HG03139 (cell line): Measurements from ENCODE around the gene CMKLR1.

Source experiments
- ATAC-seq: cut with Tn5 transposase; IDR thresholded peaks from one replicate; pipeline ENCODE4 v1.9.1; 2021; ENCODE audit not compliant: unreplicated experiment

CMKLR1 gene

GRCh38 chr12:108302016-108302402 lies 37.1 kb downstream of the CMKLR1 start:
- no peak for ATAC-seq

DNA sequence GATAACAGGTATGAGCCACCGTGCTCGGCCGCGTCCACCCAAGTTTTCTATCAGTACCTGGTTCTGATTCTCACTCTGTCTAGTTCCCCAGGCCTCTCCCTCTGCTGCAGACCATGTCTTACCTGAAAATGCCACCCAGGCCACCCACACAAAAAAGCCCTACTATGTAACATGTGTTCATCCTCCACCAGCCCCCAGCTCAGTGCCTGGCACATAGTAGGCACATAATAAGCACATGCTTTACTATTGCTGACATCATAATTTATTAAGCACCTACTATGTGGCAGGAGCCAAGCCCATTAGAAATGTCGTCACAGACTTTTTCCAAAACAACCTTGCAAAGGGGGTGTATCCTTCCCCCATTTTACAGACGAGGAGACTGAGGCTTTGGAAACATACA lies 37.8 kb downstream of the CMKLR1 start:
- ATAC-seq: no peak

DNA sequence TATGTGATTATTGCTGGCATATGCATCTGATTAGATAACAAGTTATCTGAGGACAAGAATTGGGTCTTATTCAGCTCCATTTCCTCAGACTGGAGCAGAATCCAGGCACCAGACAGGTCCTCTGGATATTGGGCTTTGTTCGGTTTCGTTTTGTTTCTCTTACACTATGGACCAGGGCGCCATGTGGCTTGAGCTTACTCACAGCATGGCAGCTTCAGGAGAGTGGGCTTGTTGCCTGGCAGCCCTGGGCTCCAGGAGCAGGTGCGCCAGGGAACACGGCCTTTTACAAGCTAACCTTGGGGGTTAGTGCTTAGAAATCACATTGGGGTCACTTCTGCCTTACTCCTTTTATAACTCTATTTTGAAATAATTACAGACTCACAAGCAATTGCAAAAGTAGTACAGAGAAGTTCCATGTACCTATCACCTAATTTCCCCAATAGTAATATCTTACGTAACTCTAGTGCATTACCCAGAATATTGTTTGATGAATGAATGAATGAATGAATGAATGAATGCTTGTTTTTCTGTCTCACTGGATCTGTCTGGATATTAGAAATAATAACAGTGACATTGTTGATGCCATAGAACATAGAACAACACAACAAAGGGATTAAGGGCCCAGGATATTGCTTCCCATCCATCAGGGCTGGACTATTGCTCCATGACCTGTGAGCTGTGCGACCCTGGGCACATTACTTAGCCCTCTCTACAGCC lies 39.0 kb downstream of the CMKLR1 start:
- no peak for ATAC-seq

DNA sequence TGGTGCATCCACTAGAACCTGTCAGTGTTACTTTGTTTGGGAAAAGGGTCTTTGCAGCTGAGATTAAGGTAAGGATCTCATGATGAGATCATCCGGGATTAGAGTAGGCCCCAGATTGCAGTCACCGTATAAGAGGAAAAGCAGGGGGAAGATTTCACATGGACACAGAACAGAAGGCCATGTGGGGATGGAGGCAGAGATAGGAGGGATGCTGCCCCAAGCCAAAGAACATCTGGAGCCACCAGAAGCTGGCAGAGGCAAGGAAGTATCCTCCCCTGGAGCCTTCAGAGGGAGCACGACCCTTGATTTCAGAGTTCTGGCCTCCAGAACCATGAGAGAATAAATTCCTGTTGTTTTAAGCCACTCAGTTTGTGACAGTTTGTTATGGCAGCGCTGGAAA lies 39.6 kb downstream of the CMKLR1 start:
- ATAC-seq: no peak

DNA sequence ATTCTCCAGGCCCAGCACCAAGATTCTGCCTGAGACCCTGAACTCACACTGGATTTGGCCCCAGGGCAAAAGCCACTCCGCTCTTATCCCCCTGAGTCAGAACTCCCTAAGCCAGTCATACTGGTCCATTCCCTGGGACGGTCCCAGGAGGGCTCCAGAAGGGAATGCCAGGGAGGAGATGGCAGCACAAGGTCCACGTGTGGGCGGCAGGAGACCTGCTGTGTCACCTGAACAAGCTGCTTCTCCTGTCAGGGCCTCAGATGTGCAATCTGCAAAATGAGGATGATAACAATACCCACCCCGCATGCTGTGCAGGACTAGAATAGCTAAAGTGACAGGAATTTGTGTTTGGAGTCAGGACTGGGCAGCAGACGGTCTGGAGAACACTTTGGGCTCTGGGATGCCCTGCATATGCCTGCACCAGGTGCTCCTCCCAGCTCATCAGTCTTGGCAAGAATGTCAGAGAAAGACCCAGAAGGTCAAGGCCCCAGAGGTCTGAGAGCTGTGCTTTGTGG lies 40.3 kb downstream of the CMKLR1 start:
- no peak for ATAC-seq

- ATAC-seq: no peak
Measured at GRCh38 chr12:108297895-108298760, 41.0 kb downstream of the CMKLR1 start.

- ATAC-seq: no peak
Measured at GRCh38 chr12:108297424-108297823, 41.7 kb downstream of the CMKLR1 start.

DNA sequence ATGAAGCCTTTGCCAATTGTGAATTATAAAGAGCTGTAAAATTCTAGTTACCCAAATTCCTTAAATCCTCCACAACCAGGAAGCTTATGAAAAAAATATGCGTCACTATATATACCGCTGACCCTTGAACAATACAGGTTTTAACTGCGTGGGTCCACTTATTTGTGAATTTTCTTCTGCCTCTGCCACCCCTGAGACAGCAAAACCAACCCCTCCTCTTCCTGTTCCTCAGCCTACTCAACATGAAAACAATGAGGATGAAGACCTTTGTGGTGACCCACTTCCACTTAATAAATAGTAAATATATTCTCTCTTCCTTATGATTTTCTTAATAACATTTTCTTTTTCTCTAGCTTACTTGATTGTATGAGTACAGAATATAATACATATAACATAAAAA lies 42.2 kb downstream of the CMKLR1 start:
- ATAC-seq: no peak

- no peak for ATAC-seq
Measured at GRCh38 chr12:108295641-108296040, 43.5 kb downstream of the CMKLR1 start.

- ATAC-seq: no peak
Measured at GRCh38 chr12:108289350-108290161, 49.6 kb downstream of the CMKLR1 start.

GRCh38 chr12:108287227-108287626 lies 51.9 kb downstream of the CMKLR1 start:
- ATAC-seq: no peak

DNA sequence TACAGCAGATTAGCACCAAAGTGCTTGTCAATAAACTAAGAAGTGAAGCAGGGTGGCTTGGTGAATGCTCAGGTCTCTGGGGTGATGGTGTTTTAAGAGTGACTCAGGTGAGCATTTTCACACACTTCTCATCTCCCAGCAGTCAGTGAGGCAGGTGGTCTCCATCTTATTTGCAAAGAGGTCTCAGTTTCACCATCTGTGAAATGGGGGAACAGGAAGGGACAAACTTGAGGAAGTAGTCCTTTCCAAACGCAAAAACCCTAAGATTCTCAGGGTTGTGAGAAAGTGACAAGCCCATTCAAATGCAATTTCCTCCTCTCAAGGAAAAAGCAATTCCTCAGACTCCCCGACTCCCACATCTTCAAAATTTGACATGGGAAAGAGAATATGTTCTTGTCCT lies 54.1 kb downstream of the CMKLR1 start:
- no peak for ATAC-seq

DNA sequence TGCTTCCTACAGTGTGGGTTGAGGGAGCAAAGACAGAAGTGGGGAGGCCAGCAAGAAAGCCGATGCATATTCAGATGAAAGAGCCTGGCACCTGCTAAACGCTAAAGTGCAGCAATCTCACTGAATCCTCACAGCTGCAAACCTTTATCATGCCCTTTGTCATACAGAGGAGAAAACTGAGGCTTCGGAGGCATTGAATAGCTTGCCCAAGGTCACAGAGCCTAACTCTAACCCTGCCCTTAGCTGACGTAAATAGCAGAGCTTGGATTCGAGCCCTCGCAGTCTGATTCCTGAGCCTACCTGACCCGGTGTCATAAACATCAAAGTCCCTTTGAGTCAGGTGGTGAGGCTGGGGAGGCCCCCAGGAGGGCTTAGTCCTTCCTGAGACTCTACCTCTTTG lies 54.9 kb downstream of the CMKLR1 start:
- ATAC-seq: no peak

DNA sequence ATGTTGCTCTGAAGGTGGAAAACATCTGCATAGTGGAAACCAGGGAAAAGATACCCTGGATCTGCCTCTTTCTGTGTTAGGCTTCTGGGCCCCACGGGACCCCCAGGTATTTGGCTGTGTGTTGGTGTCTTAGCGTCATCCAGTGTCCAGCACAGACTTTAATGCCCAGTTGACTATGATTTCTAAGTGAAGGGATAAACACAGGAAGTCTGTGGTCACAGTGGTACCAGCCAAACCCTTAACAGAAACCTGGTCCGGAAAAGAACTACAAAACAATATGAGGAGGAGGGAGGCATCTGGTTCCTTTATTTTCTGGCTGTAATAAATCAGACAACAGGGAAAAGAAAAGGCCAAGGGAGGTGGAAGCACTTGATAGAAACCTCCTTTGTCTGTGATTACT lies 56.4 kb downstream of the CMKLR1 start:
- no peak for ATAC-seq

GRCh38 chr12:108282160-108282559 lies 57.0 kb downstream of the CMKLR1 start:
- ATAC-seq: no peak

- ATAC-seq: no peak
Measured at GRCh38 chr12:108277613-108278012, 61.5 kb downstream of the CMKLR1 start.

- ATAC-seq: no peak
Measured at GRCh38 chr12:108273217-108273616, 65.9 kb downstream of the CMKLR1 start.

DNA sequence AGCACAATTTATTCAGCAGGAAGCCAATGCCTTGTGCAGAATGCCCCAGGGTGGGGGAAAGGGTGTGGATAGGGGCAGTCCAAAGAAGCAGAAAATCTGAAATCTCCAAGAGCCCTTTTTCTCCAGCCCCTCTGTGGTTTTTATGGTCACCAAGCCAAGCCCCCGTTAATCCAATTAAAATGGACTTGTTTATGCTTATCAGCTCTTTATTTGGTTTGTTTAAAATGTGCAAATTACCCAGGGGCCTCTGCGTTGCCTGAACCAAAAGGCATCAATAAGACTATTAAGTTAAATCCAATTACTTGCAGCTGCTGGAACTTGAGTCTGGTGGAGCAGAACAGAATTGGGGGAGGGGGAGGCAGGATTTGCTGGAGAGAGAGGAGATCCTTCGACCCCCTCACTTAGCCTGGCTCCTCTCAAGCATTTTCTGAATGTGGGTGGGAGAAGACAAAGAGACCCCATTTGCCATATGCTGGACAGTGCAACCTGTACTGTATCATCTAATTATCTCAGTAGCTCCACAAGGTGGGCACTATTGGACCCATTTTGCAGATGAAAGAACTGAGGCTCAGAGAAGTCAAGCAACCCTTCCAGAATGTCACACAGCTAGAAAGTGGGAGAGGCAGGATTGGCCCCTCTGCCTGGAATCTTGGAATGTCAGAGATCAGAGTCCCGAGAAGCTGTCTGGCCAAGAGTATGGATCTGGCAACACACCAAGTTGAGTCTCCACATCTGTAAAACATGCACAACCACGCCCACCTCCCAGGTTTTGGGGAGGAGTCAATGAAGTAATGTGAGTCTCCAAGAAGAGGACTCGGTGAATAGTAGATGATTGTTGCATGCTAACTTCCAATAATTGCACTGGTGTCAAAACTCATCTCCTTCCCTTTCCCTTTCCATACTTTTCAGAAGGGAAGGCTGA lies 66.9 kb downstream of the CMKLR1 start:
- ATAC-seq: no peak

DNA sequence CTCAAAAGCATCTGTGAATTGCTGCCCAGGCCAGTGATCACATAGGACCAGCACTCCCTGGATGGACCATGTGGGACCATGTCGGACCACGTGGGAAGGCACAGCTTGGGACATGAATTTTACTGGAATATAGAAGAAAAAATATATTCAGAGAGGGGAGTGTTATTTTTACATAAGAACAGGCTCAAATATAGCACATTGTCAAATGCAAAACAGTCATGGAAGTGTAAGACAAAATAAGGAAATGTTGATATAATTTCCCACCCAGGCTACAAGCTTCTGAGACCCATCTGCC lies 68.3 kb downstream of the CMKLR1 start:
- no peak for ATAC-seq

GRCh38 chr12:108270035-108270848 lies 68.9 kb downstream of the CMKLR1 start:
- ATAC-seq: no peak
